Heart right ventricle (tissue), 16 donors: ENCODE data around the gene EMP2. TPM values are rescaled to one million over a fixed set of nuclear protein-coding genes. Genes with fewer than 3 reads are reported as not detected.
"Not testable (repeated sequence)": the region's sequence is repeated elsewhere in the genome, so short reads cannot be mapped to it uniquely, and the experiment has no call there.

Source experiments
- ATAC-seq, 8 donors: fragments of 200-7000 bp; cut with Tn5 transposase; one replicate each; pipeline ENCODE4 v1.9.1; 2020; ENCODE audit warnings: mild to moderate bottlenecking in 8 of 8, moderate library complexity in 8 of 8, moderate number of reproducible peaks in 1 of 8
- DNase-seq, 2 donors: peaks; one replicate each; pipeline ENCODE4 v3.0.0-alpha.2; 2020
- H3K27ac ChIP-seq, 10 donors: fragments of 200-600 bp; sonication (generic) in 2 of 10; one replicate each; pipeline versions ENCODE4 v1.5.0 to v1.8.0; 2020 to 2022; ENCODE audit warnings: mild to moderate bottlenecking in 3 of 10
- H3K27me3 ChIP-seq, 7 donors: fragments of 200-600 bp; one replicate each; pipeline ENCODE4 v1.8.0; 2021 to 2022; ENCODE audit warnings: mild to moderate bottlenecking in 2 of 7
- H3K36me3 ChIP-seq, 9 donors: fragments of 200-600 bp; sonication (generic) in 1 of 9; one replicate each; pipeline versions ENCODE4 v1.5.0 to v1.8.0; 2020 to 2022; ENCODE audit warnings: mild to moderate bottlenecking in 2 of 9
- H3K4me1 ChIP-seq, 9 donors: fragments of 200-600 bp; sonication (generic) in 1 of 9; one replicate each; pipeline versions ENCODE4 v1.5.0 to v1.8.0; 2020 to 2022; ENCODE audit warnings: mild to moderate bottlenecking in 4 of 9
- H3K4me3 ChIP-seq, 10 donors: fragments of 200-600 bp; sonication (generic) in 2 of 10; one replicate each; pipeline versions ENCODE4 v1.5.0 to v1.8.0; 2020 to 2022; ENCODE audit warnings: mild to moderate bottlenecking in 7 of 10, moderate library complexity in 2 of 10
- H3K9me3 ChIP-seq, 11 donors: fragments of 200-600 bp in 10 of 11; sonication (generic) in 2 of 11; one replicate each; pipeline versions ENCODE4 v1.5.0 to v1.8.0; 2013 to 2022; ENCODE audit warnings: mild to moderate bottlenecking in 2 of 11, control low read depth in 1 of 11, moderate library complexity in 1 of 11
- CTCF ChIP-seq, 9 donors: fragments of 200-600 bp; sonication (generic) in 2 of 9; IDR thresholded peaks; one replicate each; pipeline versions ENCODE4 v1.5.0 to v1.8.0; 2021 to 2022; ENCODE audit warnings: antibody characterized with exemption in 9 of 9, mild to moderate bottlenecking in 5 of 9, moderate library complexity in 1 of 9
- WGBS, 2 donors: extraction: QIAGEN DNeasy Blood & Tissue Kit; methylation state at CpG; one replicate each; pipeline ENCODE4 v1.1.7; 2013; ENCODE audit warnings: inconsistent platforms in 1 of 2; 5-methylcytosine and 5-hydroxymethylcytosine counted together
- intact Hi-C, 10 donors: fragments of 100-400 bp; cut with DNase I; formaldehyde crosslinking; loops; one replicate each; pipeline versions ENCODE4 v1.11.1 to v1.14.2; 2022
- polyA plus RNA-seq, 2 donors: library from polyadenylated mRNA; stranded (reverse); fragments of 200-250 nt; gene quantifications; one replicate each; pipeline ENCODE4 v1.2.3, GENCODE V29; 2013
- total RNA-seq, 10 donors: library from RNA; stranded (reverse); fragmentation: NEBNext Ultra II Directional in 3 of 10; extraction: Animal tissue kit (Norgen Biotek cat#: 25700) in 3 of 10; gene quantifications; one replicate each; pipeline versions ENCODE4 v1.2.1 to v1.2.4, GENCODE V29; 2021 to 2023
- donor health status: Arrhythmogenic right ventricular cardiomyopathy.
- donor health status: ischemic (EF 13 %, LVEDD 7.1; RV severe dilation, severe dysfunction).
- donor health status: healthy with polysubstance abuse.
- donor health status: DM: no; HTN: yes; CAD: no.
- donor health status: DM: no; HTN: no; CAD: no.
- donor health status: ischemic (EF 25% LVEDD 6.9; RV normal size, moderate dysfunction).
- donor health status: ischemic (EF 25% LVEDD 5.7; RV mildly dilated, moderate dysfunction).
- donor health status: healthy.
- donor health status: DM: yes; HTN: yes; CAD: no.
- donor health status: Ischemic cardiomyopathy.
- donor health status: ischemic (EF 35%, LVEDD 5.7; RV mildly dilated, moderate dysfunction).
- donor health status: nonischemic (EF 11% LVEDD 7.7; RV severe dilation, severe dysfunction).
- donor health status: DM: yes; HTN: yes; CAD: no.
- donor health status: PGD.
- donor health status: ischemic (EF 29% LVEDD 5.4; RV normal size, mild dysfunction).
- donor health status: nonischemic (EF 23%, LVEDD 6.1; RV moderate dilation, normal function).

The EMP2 gene
- total and polyA plus RNA-seq, 12 donors = 36.1 to 108 (median 58.6) TPM

- DNase-seq = peak in 1 of 2 donors; percentile 49
- peak overlapping the region in 5 of 10 donors; percentile 14 to 62 (median 29) for H3K27ac ChIP-seq
- peaks cover 0 to 11% (median 0%) of the 10 kb centered on the region in 11 donors for H3K9me3 ChIP-seq
- WGBS, 2 donors = 32 to 34% methylated on average over 6 of the region's 6 CpGs
- TF ChIP-seq CTCF (IDR thresholded peaks at IDR 0.05) = peak; percentile 35 to 76 (median 65)
- H3K36me3 ChIP-seq = no peaks in the 10 kb centered on the region
- ATAC-seq = peak in 7 of 8 donors; percentile 34 to 63 (median 46)
- intact Hi-C loops = loop anchor here in 9 of 10 donors (1.0 to 5.0 kb wide), 9 partner anchors 202 to 404 kb away; no protein-coding TSS in a partner anchor
- peaks cover 0 to 17% (median 14%) of the 10 kb centered on the region in 9 donors for H3K4me1 ChIP-seq
- H3K4me3 ChIP-seq = no peak overlapping the region
- H3K27me3 ChIP-seq = no peaks in the 10 kb centered on the region
Observed at GRCh38 chr16:10514369-10515055, 65.9 kb downstream of the EMP2 start.

GRCh38 chr16:10511829-10512228 is 68.6 kb downstream of the EMP2 start:
- no peak for DNase-seq
- intact Hi-C loops = loop anchor here in 4 of 10 donors (2.0 to 5.0 kb wide), 5 partner anchors 200 to 405 kb away; no protein-coding TSS in a partner anchor
- ATAC-seq = no peak
- H3K4me1 ChIP-seq = peaks cover 0 to 17% (median 14%) of the 10 kb centered on the region in 9 donors
- no peak for TF ChIP-seq CTCF (IDR thresholded peaks at IDR 0.05)
- no peak overlapping the region for H3K4me3 ChIP-seq
- H3K27me3 ChIP-seq = no peaks in the 10 kb centered on the region
- peaks cover 0 to 7% (median 0%) of the 10 kb centered on the region in 11 donors for H3K9me3 ChIP-seq
- peaks cover 0 to 19% (median 0%) of the 10 kb centered on the region in 9 donors for H3K36me3 ChIP-seq
- no peak overlapping the region for H3K27ac ChIP-seq
- WGBS, 2 donors = 93 to 96% methylated on average over 1 of the region's 1 CpG

GRCh38 chr16:10510279-10510678 is 70.1 kb downstream of the EMP2 start:
- intact Hi-C loops = loop anchor here in 4 of 10 donors (2.0 to 5.0 kb wide), 5 partner anchors 198 to 407 kb away; no protein-coding TSS in a partner anchor
- no peak for TF ChIP-seq CTCF (IDR thresholded peaks at IDR 0.05)
- ATAC-seq (no peak), DNase-seq (no peak)
- H3K27ac ChIP-seq = no peak overlapping the region
- H3K4me3 ChIP-seq = no peak overlapping the region
- H3K4me1 ChIP-seq = peaks cover 0 to 16% (median 13%) of the 10 kb centered on the region in 9 donors
- no peaks in the 10 kb centered on the region for H3K9me3 ChIP-seq
- 62 to 66% methylated on average over 2 of the region's 2 CpGs for WGBS, 2 donors
- H3K36me3 ChIP-seq = peaks cover 0 to 19% (median 0%) of the 10 kb centered on the region in 9 donors
- no peaks in the 10 kb centered on the region for H3K27me3 ChIP-seq

- DNase-seq = peak in 1 of 2 donors; percentile 77
- WGBS, 2 donors = 26 to 30% methylated on average over 6 of the region's 6 CpGs
- Histone ChIP-seq H3K4me3 (no peak overlapping the region), H3K36me3 (peaks cover 0 to 19% (median 0%) of the 10 kb centered on the region in 9 donors), H3K4me1 (peaks cover 0 to 9% (median 8%) of the 10 kb centered on the region in 9 donors), H3K27ac (no peak overlapping the region), H3K9me3 (no peaks in the 10 kb centered on the region), H3K27me3 (no peaks in the 10 kb centered on the region)
- intact Hi-C loops = loop anchor here (1.0 to 10.0 kb wide), 12 partner anchors 115 to 1255 kb away; no protein-coding TSS in a partner anchor
- TF ChIP-seq CTCF (IDR thresholded peaks at IDR 0.05) = peak; percentile 74 to 89 (median 80)
- ATAC-seq = peak; percentile 82 to 93 (median 88)
Observed at GRCh38 chr16:10509534-10510025, 70.8 kb downstream of the EMP2 start.

- not testable (repeated sequence) for DNase-seq, H3K4me3 ChIP-seq, H3K27me3 ChIP-seq, ATAC-seq, H3K27ac ChIP-seq, H3K9me3 ChIP-seq, H3K4me1 ChIP-seq
- WGBS, 2 donors = 76% methylated on average over 3 of the region's 3 CpGs
- intact Hi-C loops = loop anchor here in 6 of 10 donors (5.0 to 10.0 kb wide), 5 partner anchors 110 to 1250 kb away; no protein-coding TSS in a partner anchor
- peaks cover 0 to 26% (median 0%) of the 10 kb centered on the region in 9 donors for H3K36me3 ChIP-seq
Observed at GRCh38 chr16:10505286-10505685, 75.1 kb downstream of the EMP2 start.
